K562 (cell line): ENCODE measurements around the gene TANC1. TPM values are rescaled to one million over a fixed set of nuclear protein-coding genes. Genes with fewer than 3 reads are reported as not detected.

Experiments used
- BACH1 ChIP-seq: fragments of 200-800 bp; sonication (Bioruptor generic); IDR thresholded peaks from 2 replicates; pipeline ENCODE4 v1.6.1; 2016; ENCODE audit warnings: missing genetic modification characterization, missing compliant biosample characterization
- BMI1 ChIP-seq: fragments of 150-350 bp; IDR thresholded peaks from 2 replicates; pipeline ENCODE4 v1.6.1; 2014; ENCODE audit warnings: low read length
- DLX4 ChIP-seq: fragments of 250-450 bp; sonication (Bioruptor Pico); IDR thresholded peaks from 2 replicates; pipeline ENCODE4 v1.6.1; 2021; ENCODE audit warnings: mild to moderate bottlenecking
- ELF4 ChIP-seq: fragments of 450-650 bp; formaldehyde crosslinking; IDR thresholded peaks from 2 replicates; pipeline ENCODE4 v1.4.0; 2022; ENCODE audit warnings: missing genetic modification characterization
- HDGF ChIP-seq: fragments of 450-650 bp; IDR thresholded peaks from 2 replicates; pipeline ENCODE4 v1.6.1; 2016
- RCOR1 ChIP-seq, 2 experiments: IDR thresholded peaks; 2 replicates each; pipeline ENCODE4 v1.6.1; 2012; ENCODE audit warnings: low read depth in 2 of 2, low read length in 2 of 2, borderline replicate concordance in 1 of 2, improper control_type of control experiment in 1 of 2
- SMAD2 ChIP-seq: fragments of 150-350 bp; IDR thresholded peaks from 2 replicates; pipeline ENCODE4 v1.6.1; 2014; ENCODE audit warnings: low read depth, mild to moderate bottlenecking, low read length
- SNRNP70 ChIP-seq: fragments of 200-400 bp; formaldehyde crosslinking; optimal IDR thresholded peaks from 2 replicates; pipeline ENCODE3; 2017; ENCODE audit warnings: low read depth, low read length
- TGIF2 ChIP-seq: sonication (generic); formaldehyde crosslinking; IDR thresholded peaks from 2 replicates; pipeline ENCODE4 v1.8.1; 2022; ENCODE audit warnings: mild to moderate bottlenecking, missing genetic modification reagents, moderate library complexity
- THRB ChIP-seq: fragments of 450-650 bp; formaldehyde crosslinking; conservative IDR thresholded peaks from 2 replicates; pipeline ENCODE4 v1.4.0; 2022; ENCODE audit warnings: mild to moderate bottlenecking, missing genetic modification characterization
- ZHX1 ChIP-seq: fragments of 150-350 bp; conservative IDR thresholded peaks from 2 replicates; pipeline ENCODE4 v1.6.1; 2014; ENCODE audit warnings: low read length
- ZNF696 ChIP-seq: fragments of 250-450 bp; sonication (Bioruptor Pico); conservative IDR thresholded peaks from 2 replicates; pipeline ENCODE4 v1.4.0; 2020; ENCODE audit warnings: mild to moderate bottlenecking, moderate library complexity
- ZNF707 ChIP-seq: fragments of 250-450 bp; sonication (Bioruptor Pico); conservative IDR thresholded peaks from 2 replicates; pipeline ENCODE4 v1.8.0; 2022; ENCODE audit warnings: inconsistent platforms, mild to moderate bottlenecking, moderate library complexity
- ZNF75A ChIP-seq: fragments of 450-650 bp; formaldehyde crosslinking; IDR thresholded peaks from 2 replicates; pipeline ENCODE4 v1.4.0; 2020; ENCODE audit warnings: mild to moderate bottlenecking
- ZNF76 ChIP-seq: fragments of 250-450 bp; sonication (Bioruptor Pico); IDR thresholded peaks from 2 replicates; pipeline ENCODE4 v1.4.0; 2020; ENCODE audit warnings: mild to moderate bottlenecking, moderate library complexity, borderline replicate concordance
- polyA plus RNA-seq, 8 experiments: library from polyadenylated mRNA; depleted of rRNA in 4 of 8; stranded (reverse) in 5 of 8; unstranded in 3 of 8; fragments of >200 nt; fragmentation: Nextera tagmentation in 2 of 8; fragmentation: Illumina TruSeq in 1 of 8; extraction: Ambion mirVana in 2 of 8; extraction: Trizol in 1 of 8; gene quantifications; 2 replicates each; pipeline versions ENCODE4 v1.2.1 to v1.2.3, GENCODE V29; 2011 to 2014; ENCODE audit warnings: inconsistent platforms in 1 of 8, missing spikeins in 1 of 8
- total RNA-seq, 7 experiments: library from RNA; depleted of rRNA in 6 of 7; stranded (reverse); fragments of >200 nt in 6 of 7; fragmentation: Illumina TruSeq in 2 of 7; extraction: Trizol in 2 of 7; gene quantifications; 2 replicates each; pipeline versions ENCODE4 v1.2.1 to v1.2.3, GENCODE V29; 2011 to 2021; ENCODE audit warnings: low replicate concordance in 1 of 7

Gene TANC1
- total and polyA plus RNA-seq, 9 of the 15 experiments (the other 6 are each of a cell fraction or from before 2014, with no cell fraction given), result under 0.01 to 0.20 (median 0.07) TPM; not detected in 1

- TF ChIP-seq SMAD2 (no peak), HDGF (no peak), ELF4 (peak; percentile 63; the same call in 1 of the 2 replicates), SNRNP70 (no peak), DLX4 (no peak), ZNF696 (CRISPR knock-in tag) (no peak), RCOR1 (IDR thresholded peaks at IDR 0.05; ENCODE audit: borderline replicate concordance in 1 of 2, low read depth in 2 of 2, low read length in 2 of 2) (peak; percentile 24 to 90; a peak in 2 of 4 replicates), BACH1 (tag) (0 out of 2 replicates have a peak, but pooled peaks have one; percentile 5), THRB (no peak), BMI1 (no peak), ZNF76 (CRISPR knock-in tag) (no peak), ZNF75A (CRISPR knock-in tag) (peak; percentile 59; the same call in 1 of the 2 replicates), ZNF707 (CRISPR knock-in tag) (no peak), ZHX1 (no peak), TGIF2 (CRISPR knock-in tag) (no peak)
These were observed 183.8 kb downstream of the TANC1 start (continued) for GRCh38 chr2:159152128-159152778.
